GM12874 (cell line): ENCODE measurements around the gene CCDC32.

Experiments used
- CTCF ChIP-seq: IDR thresholded peaks from 2 replicates; pipeline ENCODE4 v1.5.1; 2011; ENCODE audit warnings: low read depth, mild to moderate bottlenecking, control low read depth, low read length, moderate library complexity; ENCODE audit not compliant: insufficient read depth

Gene CCDC32

GRCh38 chr15:40511093-40511471, 53.8 kb downstream of the CCDC32 start:
- no peak for TF ChIP-seq CTCF

GRCh38 chr15:40510201-40510600, 54.6 kb downstream of the CCDC32 start:
- TF ChIP-seq CTCF = no peak

- no peak for TF ChIP-seq CTCF
Observed at GRCh38 chr15:40508216-40508615, 56.6 kb downstream of the CCDC32 start.

- TF ChIP-seq CTCF = peak; percentile 75
Observed at GRCh38 chr15:40506964-40507571, 57.8 kb downstream of the CCDC32 start.
